K562 (cell line): Measurements from ENCODE around the gene SUSD3. TPM values are rescaled to one million over a fixed set of nuclear protein-coding genes. Genes with fewer than 3 reads are reported as not detected.

Source experiments
- ATAC-seq: fragments of 200-7000 bp; cut with Tn5 transposase; 3 replicates; pipeline ENCODE4 v1.9.1; 2020; ENCODE audit warnings: moderate library complexity
- BruUV-seq: library from RNA; stranded (reverse); fragments of 400-500 nt; replicated peaks from 2 replicates; lab custom pipeline; 2021; lab: Mats Ljungman, UMichigan
- CTCF ChIA-PET: fragments of 300-600 bp; formaldehyde crosslinking; extraction: SDS; loops from one replicate; lab custom pipeline; 2021; ENCODE audit warnings: low intra/inter-chr PET ratio; lab: Yijun Ruan, JAX
- POLR2A ChIA-PET: fragments of 300-600, 350-650 bp; sonication (Branson Sonifier 250); formaldehyde crosslinking; extraction: SDS; loops from one replicate; lab custom pipeline; 2021; ENCODE audit warnings: antibody characterized with exemption, inconsistent platforms; lab: Yijun Ruan, JAX
- DNase-seq, 4 experiments: peaks; one replicate each; pipeline versions ENCODE4 v3.0.0 to v3.0.0-alpha.2; 2011 to 2018; ENCODE audit warnings: low spot score in 3 of 4, mixed read lengths in 3 of 4; ENCODE audit errors: extremely low read depth in 1 of 4
- FAIRE-seq: peaks from 2 replicates; lab custom pipeline; 2011; peaks lifted over from hg19 to GRCh38; lab: Jason Lieb, UNC
- H2AFZ ChIP-seq: 2 replicates; pipeline ENCODE4 v1.6.0; 2011; ENCODE audit warnings: low read depth, low read length, control low read depth, inconsistent platforms
- H3K27ac ChIP-seq: fragments of 200-600 bp; 3 replicates; pipeline ENCODE4 v1.8.0; 2011; ENCODE audit warnings: low read depth, mild to moderate bottlenecking, control low read depth, inconsistent platforms, low read length, moderate library complexity, mixed read lengths; ENCODE audit errors: extremely low read depth
- H3K27me3 ChIP-seq, 2 experiments: fragments of 300-600 bp in 1 of 2; 2 replicates in 1 of 2; 3 replicates in 1 of 2; pipeline versions ENCODE4 v1.6.0 to v1.8.0; 2011; ENCODE audit warnings: inconsistent platforms in 2 of 2, low read length in 2 of 2, mild to moderate bottlenecking in 1 of 2, mixed read lengths in 1 of 2, moderate library complexity in 1 of 2; ENCODE audit not compliant: control insufficient read depth in 2 of 2, insufficient read depth in 2 of 2
- H3K36me3 ChIP-seq: fragments of 300-600 bp; 3 replicates; pipeline ENCODE4 v1.8.0; 2011; ENCODE audit warnings: mild to moderate bottlenecking, low read length, inconsistent platforms; ENCODE audit not compliant: control insufficient read depth, insufficient read depth
- H3K4me1 ChIP-seq, 2 experiments: fragments of 200-600 bp in 1 of 2; replicated peaks in 1 of 2; 2 replicates in 1 of 2; 3 replicates in 1 of 2; pipeline versions ENCODE4 v1.5.1 to v1.8.0; 2011; ENCODE audit warnings: inconsistent platforms in 2 of 2, low read length in 2 of 2, mild to moderate bottlenecking in 1 of 2, mixed read lengths in 1 of 2, moderate library complexity in 1 of 2; ENCODE audit not compliant: control insufficient read depth in 2 of 2, insufficient read depth in 2 of 2
- H3K4me2 ChIP-seq: 2 replicates; pipeline ENCODE4 v1.6.1; 2011; ENCODE audit warnings: low read length, control low read depth, inconsistent platforms, mixed read lengths; ENCODE audit not compliant: insufficient read depth
- H3K4me3 ChIP-seq: fragments of 200-600 bp; sonication (generic), shearing (Covaris generic); 2 replicates; pipeline ENCODE4 v1.5.1; 2016; ENCODE audit warnings: control low read depth, inconsistent platforms
- H3K79me2 ChIP-seq: fragments of 200-600 bp; 3 replicates; pipeline ENCODE4 v1.8.0; 2011; ENCODE audit warnings: low read length, inconsistent platforms; ENCODE audit not compliant: control insufficient read depth, insufficient read depth
- H3K9ac ChIP-seq, 2 experiments: 2 replicates each; pipeline versions ENCODE4 v1.6.0 to v1.6.1; 2011; ENCODE audit warnings: low read depth in 2 of 2, low read length in 2 of 2, control low read depth in 1 of 2, inconsistent platforms in 1 of 2, mild to moderate bottlenecking in 1 of 2, mixed read lengths in 1 of 2; ENCODE audit not compliant: insufficient read depth in 1 of 2
- H3K9me1 ChIP-seq: one replicate; pipeline ENCODE4 v1.6.0; 2011; ENCODE audit warnings: inconsistent platforms, mild to moderate bottlenecking, low read length, moderate library complexity; ENCODE audit not compliant: control insufficient read depth, insufficient read depth
- H3K9me3 ChIP-seq: replicated peaks from 2 replicates; pipeline ENCODE4 v1.5.1; 2011; ENCODE audit warnings: low read depth, low read length, inconsistent platforms; ENCODE audit not compliant: control insufficient read depth, insufficient read depth
- H4K20me1 ChIP-seq: replicated peaks from 2 replicates; pipeline ENCODE4 v1.6.1; 2011; ENCODE audit warnings: low read length, inconsistent platforms, mixed read lengths; ENCODE audit not compliant: control insufficient read depth, insufficient read depth
- ASH1L ChIP-seq: fragments of 450-650 bp; IDR thresholded peaks from 2 replicates; pipeline ENCODE4 v1.6.1; 2018; ENCODE audit warnings: borderline replicate concordance, mild to moderate bottlenecking, low read depth; ENCODE audit not compliant: partially characterized antibody
- HMBOX1 ChIP-seq: sonication (generic); IDR thresholded peaks from 2 replicates; pipeline ENCODE4 v1.6.1; 2016
- HMGXB4 ChIP-seq: sonication (generic); formaldehyde crosslinking; IDR thresholded peaks from 2 replicates; pipeline ENCODE4 v1.8.1; 2023; ENCODE audit warnings: mild to moderate bottlenecking, missing genetic modification reagents
- RFX1 ChIP-seq: fragments of 450-650 bp; IDR thresholded peaks from 2 replicates; pipeline ENCODE4 v1.6.1; 2016; ENCODE audit warnings: mild to moderate bottlenecking, moderate library complexity
- STAT6 ChIP-seq: sonication (generic); formaldehyde crosslinking; IDR thresholded peaks from 2 replicates; pipeline ENCODE4 v1.8.1; 2023; ENCODE audit warnings: mild to moderate bottlenecking, missing genetic modification reagents
- ZFP1 ChIP-seq: fragments of 450-650 bp; formaldehyde crosslinking; IDR thresholded peaks from 2 replicates; pipeline ENCODE4 v1.4.0; 2020; ENCODE audit warnings: mild to moderate bottlenecking, mixed read lengths
- ZNF512 ChIP-seq: IDR thresholded peaks from 2 replicates; pipeline ENCODE4 v1.6.1; 2016; ENCODE audit warnings: missing genetic modification characterization, missing compliant biosample characterization
- ZNF589 ChIP-seq: fragments of 200-800 bp; sonication (Bioruptor generic); IDR thresholded peaks from 2 replicates; pipeline ENCODE4 v1.6.1; 2016; ENCODE audit warnings: low read depth, missing genetic modification characterization, missing compliant biosample characterization
- WGBS: fragments of 100-300 bp; shearing (Covaris generic); methylation state at CpG from one replicate; pipeline ENCODE4 v1.1.6; 2016; ENCODE audit warnings: low coverage, mixed read lengths; ENCODE audit not compliant: insufficient coverage; ENCODE audit errors: missing lambda C conversion rate; 5-methylcytosine and 5-hydroxymethylcytosine counted together
- in situ Hi-C: fragments of 300-500 bp; cut with MboI; formaldehyde crosslinking; loops from 4 replicates; pipeline ENCODE4 v1.15.0; 2018; ENCODE audit warnings: inconsistent platforms, mixed read lengths
- intact Hi-C: fragments of 100-400 bp; cut with micrococcal nuclease; formaldehyde crosslinking; loops from 2 replicates; pipeline ENCODE4 v1.14.2; 2022
- polyA plus RNA-seq, 8 experiments: library from polyadenylated mRNA; depleted of rRNA in 4 of 8; stranded (reverse) in 5 of 8; unstranded in 3 of 8; fragments of >200 nt; fragmentation: Nextera tagmentation in 2 of 8; fragmentation: Illumina TruSeq in 1 of 8; extraction: Ambion mirVana in 2 of 8; extraction: Trizol in 1 of 8; gene quantifications; 2 replicates each; pipeline versions ENCODE4 v1.2.1 to v1.2.3, GENCODE V29; 2011 to 2014; ENCODE audit warnings: inconsistent platforms in 1 of 8, missing spikeins in 1 of 8
- total RNA-seq, 7 experiments: library from RNA; depleted of rRNA in 6 of 7; stranded (reverse); fragments of >200 nt in 6 of 7; fragmentation: Illumina TruSeq in 2 of 7; extraction: Trizol in 2 of 7; gene quantifications; 2 replicates each; pipeline versions ENCODE4 v1.2.1 to v1.2.3, GENCODE V29; 2011 to 2021; ENCODE audit warnings: low replicate concordance in 1 of 7
- TF ChIP-seq, protein P1 (sequence below), 3 experiments: fragments of 200-800 bp in 1 of 3; fragments of 250-450 bp in 1 of 3; fragments of 450-650 bp in 1 of 3; sonication (Bioruptor Pico) in 1 of 3; sonication (Bioruptor generic) in 1 of 3; formaldehyde crosslinking in 1 of 3; IDR thresholded peaks; 2 replicates each; pipeline versions ENCODE4 v1.6.1 to v1.8.0; 2016 to 2022; ENCODE audit warnings: mild to moderate bottlenecking in 2 of 3, missing genetic modification characterization in 2 of 3, missing compliant biosample characterization in 1 of 3, moderate library complexity in 1 of 3

SUSD3 gene
- total and polyA plus RNA-seq, 9 of the 15 experiments (the other 6 are each of a cell fraction or from before 2014, with no cell fraction given), result 1.3 to 21.7 (median 11.4) TPM

DNA sequence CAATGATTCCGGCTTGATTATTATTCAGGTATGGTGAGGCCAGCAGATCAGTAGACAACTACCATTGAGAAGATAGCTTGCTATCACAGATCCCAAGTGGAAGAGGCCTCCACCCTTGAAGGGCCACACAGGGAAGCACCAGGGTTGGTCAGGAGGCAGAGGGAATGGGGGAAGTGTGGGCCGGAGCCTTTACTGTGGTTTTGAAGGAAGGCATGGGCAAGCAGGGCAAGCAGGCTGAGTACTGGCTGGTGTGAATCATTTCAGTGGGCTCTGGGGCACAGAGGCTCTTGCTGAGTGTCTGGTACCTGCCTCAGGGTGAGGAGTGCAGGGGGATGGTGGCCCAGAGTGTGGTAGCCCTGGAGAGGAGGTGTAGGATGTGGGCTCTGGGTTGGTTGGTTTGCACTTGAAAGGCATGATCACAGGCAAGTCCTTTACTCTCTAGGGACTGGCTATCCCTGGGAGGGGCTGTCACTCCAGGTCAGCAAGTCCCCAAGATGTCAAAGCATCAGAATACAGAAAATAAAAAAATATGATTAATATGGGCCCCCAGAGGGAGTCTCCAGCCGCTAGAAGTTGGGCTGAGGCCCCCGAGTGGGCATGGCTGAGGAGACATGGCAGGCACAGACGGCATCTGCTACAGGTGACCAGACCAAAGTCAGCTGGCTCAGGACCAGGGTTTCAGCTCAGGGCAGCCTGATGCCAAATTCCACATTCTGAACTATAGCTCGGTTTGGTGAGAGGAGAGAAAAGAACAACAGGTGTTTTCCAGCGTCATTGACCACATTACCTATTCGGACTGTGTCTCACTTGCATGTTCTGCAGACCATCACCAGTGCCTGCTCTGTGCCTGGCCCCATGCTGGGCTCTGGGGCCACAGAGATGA is 9.7 kb upstream of the SUSD3 start:
- Histone ChIP-seq H3K79me2 (no peaks in the 10 kb centered on the region), H3K9me3 (no peaks in the 10 kb centered on the region; the same call in 1 of the 2 replicates), H3K4me1 (no peaks in the 10 kb centered on the region), H3K27ac (no peak overlapping the region), H3K36me3 (no peaks in the 10 kb centered on the region), H3K4me2 (no peak overlapping the region), H3K9me1 (no peaks in the 10 kb centered on the region), H3K9ac (no peak overlapping the region), H3K27me3 (peaks cover 45 to 65% of the 10 kb centered on the region in 2 experiments), H3K4me3 (no peak overlapping the region), H2AFZ (no peak overlapping the region), H4K20me1 (no peaks in the 10 kb centered on the region)
- no peak for ATAC-seq
- 7% methylated on average over 8 of the region's 8 CpGs for WGBS
- DNase-seq, result no peak
- POLR2A ChIA-PET, result no interaction called here
- no TSS peak for BruUV-seq
- in situ Hi-C loops (no loop called here), intact Hi-C loops (no loop called here)
- CTCF ChIA-PET, result no interaction called here
- no peak for FAIRE-seq
- TF ChIP-seq ZNF512 (tag), result no peak
- TF ChIP-seq, protein P1, sequence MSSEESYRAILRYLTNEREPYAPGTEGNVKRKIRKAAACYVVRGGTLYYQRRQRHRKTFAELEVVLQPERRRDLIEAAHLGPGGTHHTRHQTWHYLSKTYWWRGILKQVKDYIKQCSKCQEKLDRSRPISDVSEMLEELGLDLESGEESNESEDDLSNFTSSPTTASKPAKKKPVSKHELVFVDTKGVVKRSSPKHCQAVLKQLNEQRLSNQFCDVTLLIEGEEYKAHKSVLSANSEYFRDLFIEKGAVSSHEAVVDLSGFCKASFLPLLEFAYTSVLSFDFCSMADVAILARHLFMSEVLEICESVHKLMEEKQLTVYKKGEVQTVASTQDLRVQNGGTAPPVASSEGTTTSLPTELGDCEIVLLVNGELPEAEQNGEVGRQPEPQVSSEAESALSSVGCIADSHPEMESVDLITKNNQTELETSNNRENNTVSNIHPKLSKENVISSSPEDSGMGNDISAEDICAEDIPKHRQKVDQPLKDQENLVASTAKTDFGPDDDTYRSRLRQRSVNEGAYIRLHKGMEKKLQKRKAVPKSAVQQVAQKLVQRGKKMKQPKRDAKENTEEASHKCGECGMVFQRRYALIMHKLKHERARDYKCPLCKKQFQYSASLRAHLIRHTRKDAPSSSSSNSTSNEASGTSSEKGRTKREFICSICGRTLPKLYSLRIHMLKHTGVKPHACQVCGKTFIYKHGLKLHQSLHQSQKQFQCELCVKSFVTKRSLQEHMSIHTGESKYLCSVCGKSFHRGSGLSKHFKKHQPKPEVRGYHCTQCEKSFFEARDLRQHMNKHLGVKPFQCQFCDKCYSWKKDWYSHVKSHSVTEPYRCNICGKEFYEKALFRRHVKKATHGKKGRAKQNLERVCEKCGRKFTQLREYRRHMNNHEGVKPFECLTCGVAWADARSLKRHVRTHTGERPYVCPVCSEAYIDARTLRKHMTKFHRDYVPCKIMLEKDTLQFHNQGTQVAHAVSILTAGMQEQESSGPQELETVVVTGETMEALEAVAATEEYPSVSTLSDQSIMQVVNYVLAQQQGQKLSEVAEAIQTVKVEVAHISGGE (CRISPR knock-in tag; IDR thresholded peaks at IDR 0.05), result no peak
- TF ChIP-seq HMGXB4 (CRISPR knock-in tag), result no peak
- TF ChIP-seq RFX1, result no peak
- no peak for TF ChIP-seq ASH1L
- TF ChIP-seq HMBOX1, result no peak
- TF ChIP-seq ZNF589, result no peak
- no peak for TF ChIP-seq STAT6 (CRISPR knock-in tag)
- no peak for TF ChIP-seq ZFP1 (CRISPR knock-in tag)
